ENCODE data around the gene MAML2. TPM values are rescaled to one million over a fixed set of nuclear protein-coding genes. Genes with fewer than 3 reads are reported as not detected.

MAML2 gene
- total RNA-seq, 1 donor from 2014 or later, result 11.9 TPM

DNA sequence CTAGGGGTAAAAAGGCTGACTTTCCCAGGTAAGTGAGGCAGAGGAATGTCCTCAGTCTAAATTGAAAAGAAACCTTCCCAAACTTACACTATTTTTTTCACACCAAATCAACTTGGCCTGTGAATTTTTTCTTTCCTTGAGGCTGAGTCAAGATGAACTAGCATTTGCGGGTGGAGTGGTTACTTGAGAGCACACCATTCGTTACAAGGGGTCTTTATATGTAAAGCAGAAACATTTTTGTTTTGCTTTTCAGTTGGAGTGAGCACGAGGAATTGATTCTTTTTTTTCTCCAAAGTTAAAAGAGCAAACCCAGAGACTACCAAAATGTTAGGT, 36.4 kb downstream of the MAML2 start:
- Mint-ChIP-seq H3K27ac (no peak overlapping the region), H3K4me3 (no peak overlapping the region), H3K27me3 (no peaks in the 10 kb centered on the region), H3K9me3 (no peaks in the 10 kb centered on the region), H3K4me1 (peaks cover 30% of the 10 kb centered on the region), H3K36me3 (ENCODE audit: low read depth) (peaks cover 8% of the 10 kb centered on the region)
- intact Hi-C loops (cut with micrococcal nuclease), result loop anchor here (5.0 kb wide), 1 partner anchor 36 kb away; the partner anchor contains the start of gene MAML2
- DNase-seq, result no peak

DNA sequence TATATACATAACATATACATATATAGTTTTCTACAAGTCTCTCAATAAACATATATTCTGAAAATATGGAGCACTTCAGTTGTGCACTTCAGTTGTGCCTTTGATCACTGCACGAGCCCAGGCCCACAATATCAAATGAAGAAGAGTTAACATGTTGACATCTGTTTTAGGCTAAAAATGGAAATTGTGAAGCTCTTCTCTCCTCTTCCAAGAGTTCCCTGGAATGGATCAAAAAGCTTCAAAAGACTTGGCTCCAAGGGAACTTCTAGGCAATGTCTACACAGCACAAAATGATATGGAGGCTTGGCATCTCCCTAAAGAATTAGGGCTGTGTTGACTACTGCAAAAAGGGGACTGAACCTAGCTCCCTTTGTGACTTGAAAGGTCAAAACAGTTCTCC, 36.9 kb downstream of the MAML2 start:
- H3K9me3 Mint-ChIP-seq, result no peaks in the 10 kb centered on the region
- no peak for DNase-seq
- intact Hi-C loops (cut with micrococcal nuclease), result loop anchor here (5.0 kb wide), 1 partner anchor 36 kb away; the partner anchor contains the start of gene MAML2
- H3K27ac Mint-ChIP-seq, result no peak overlapping the region
- H3K36me3 Mint-ChIP-seq (ENCODE audit: low read depth), result peaks cover 6% of the 10 kb centered on the region
- H3K4me1 Mint-ChIP-seq, result peaks cover 30% of the 10 kb centered on the region
- H3K27me3 Mint-ChIP-seq, result no peaks in the 10 kb centered on the region
- H3K4me3 Mint-ChIP-seq, result no peak overlapping the region

DNA sequence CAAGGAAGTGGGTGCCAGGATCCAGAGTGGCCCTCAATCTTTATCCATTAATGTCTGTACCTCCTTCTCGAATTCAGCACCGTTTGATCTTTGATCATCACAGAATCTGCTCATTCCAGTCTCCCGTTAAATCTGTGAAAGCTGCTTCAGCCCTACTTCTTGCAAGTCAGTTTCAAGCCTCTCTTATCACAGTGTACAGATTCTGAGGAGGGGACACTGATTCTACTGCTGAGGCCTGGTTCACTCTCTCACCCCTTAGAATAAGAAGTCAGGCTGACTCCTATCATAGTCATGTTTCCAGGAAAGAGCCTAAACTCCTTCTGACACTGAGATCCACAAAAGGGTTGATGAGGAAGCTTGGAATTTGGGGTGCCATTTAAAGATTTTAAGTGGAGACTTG, 39.0 kb downstream of the MAML2 start:
- Mint-ChIP-seq H3K27me3 (no peaks in the 10 kb centered on the region), H3K27ac (no peak overlapping the region), H3K4me3 (no peak overlapping the region), H3K36me3 (ENCODE audit: low read depth) (peaks cover 10% of the 10 kb centered on the region), H3K9me3 (no peaks in the 10 kb centered on the region), H3K4me1 (peaks cover 39% of the 10 kb centered on the region)
- intact Hi-C loops (cut with micrococcal nuclease), result no loop called here
- no peak for DNase-seq

DNA sequence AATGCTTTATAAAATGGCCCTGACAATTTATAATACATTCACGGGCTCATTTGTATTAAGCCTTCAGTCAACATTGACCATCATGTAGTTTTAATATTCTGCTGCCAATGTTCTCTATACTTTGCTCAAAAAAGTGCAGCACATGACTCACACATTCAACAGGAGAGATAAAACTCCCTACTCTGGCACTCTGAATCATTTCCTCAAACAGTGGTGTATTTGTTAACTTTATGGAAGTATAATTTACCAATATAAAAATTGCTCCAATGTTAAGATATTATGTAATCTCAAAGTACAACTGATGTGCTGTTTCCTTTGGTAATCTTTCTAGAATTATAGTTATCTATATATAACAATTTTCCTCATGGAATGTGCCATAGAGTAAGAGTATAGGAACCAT, 39.9 kb downstream of the MAML2 start:
- Mint-ChIP-seq H3K4me3 (no peak overlapping the region), H3K9me3 (no peaks in the 10 kb centered on the region), H3K4me1 (peaks cover 42% of the 10 kb centered on the region), H3K27ac (no peak overlapping the region), H3K36me3 (ENCODE audit: low read depth) (peaks cover 8% of the 10 kb centered on the region), H3K27me3 (no peaks in the 10 kb centered on the region)
- DNase-seq, result no peak
- intact Hi-C loops (cut with micrococcal nuclease), result no loop called here

DNA sequence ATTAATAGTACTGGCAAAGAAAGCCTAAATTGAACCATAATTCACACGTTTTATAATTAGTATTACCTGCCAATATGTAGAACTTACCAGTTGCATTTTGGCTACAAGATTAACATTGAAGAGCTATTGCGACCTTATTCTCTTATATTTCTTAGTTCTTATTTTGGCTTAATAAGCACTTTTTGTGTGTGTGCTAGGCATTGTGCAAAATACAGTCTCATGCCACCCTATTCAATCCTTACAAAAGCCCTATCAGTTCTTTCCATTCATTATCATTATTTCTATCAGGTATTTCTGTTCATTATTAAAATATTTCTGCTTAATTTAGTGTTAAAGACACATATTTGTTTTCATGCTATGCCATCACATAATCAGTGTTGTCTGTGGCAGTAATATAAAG, 41.2 kb downstream of the MAML2 start:
- Mint-ChIP-seq H3K27ac (no peak overlapping the region), H3K9me3 (no peaks in the 10 kb centered on the region), H3K36me3 (ENCODE audit: low read depth) (peaks cover 10% of the 10 kb centered on the region), H3K4me3 (no peak overlapping the region), H3K4me1 (peaks cover 33% of the 10 kb centered on the region), H3K27me3 (no peaks in the 10 kb centered on the region)
- intact Hi-C loops (cut with micrococcal nuclease), result no loop called here
- no peak for DNase-seq

DNA sequence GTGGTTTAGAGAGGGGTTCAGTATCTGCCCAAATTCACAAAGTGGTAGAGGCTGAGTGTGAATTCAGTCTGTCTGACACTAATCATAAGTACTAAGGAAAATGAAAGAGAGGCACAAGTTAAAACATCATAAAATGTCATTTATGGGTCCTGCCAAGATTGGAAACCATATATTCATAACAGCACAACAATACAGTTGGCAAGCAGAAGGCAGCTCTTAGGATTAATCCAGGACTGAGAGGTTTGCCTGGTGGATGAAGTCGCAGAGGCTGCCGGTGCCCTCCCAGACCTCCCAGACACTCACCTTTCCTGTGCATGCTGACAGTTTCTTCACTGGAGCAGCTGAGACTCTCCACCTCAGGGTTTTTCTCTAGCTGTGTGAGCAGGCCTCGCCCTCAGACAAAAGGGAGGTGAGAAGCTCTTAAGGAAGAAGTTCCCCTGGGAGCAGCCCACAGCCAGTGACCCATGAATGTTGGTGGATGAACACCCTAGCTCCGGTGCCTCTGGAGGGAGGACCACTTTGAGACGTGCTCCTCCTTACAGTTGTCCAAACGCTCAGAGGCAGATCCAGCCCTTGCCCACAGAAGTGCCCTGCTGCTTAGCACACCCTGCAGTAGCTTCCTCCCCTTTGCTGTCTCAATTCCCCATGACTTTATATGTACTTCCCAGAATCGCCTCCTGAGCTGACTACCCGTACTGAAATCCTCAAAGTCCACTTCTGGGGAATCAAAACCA, 43.7 kb downstream of the MAML2 start:
- no peak overlapping the region for H3K27ac Mint-ChIP-seq
- peaks cover 36% of the 10 kb centered on the region for H3K4me1 Mint-ChIP-seq
- intact Hi-C loops (cut with micrococcal nuclease), result loop anchor here (1.0 kb wide), 1 partner anchor 8 kb away; no protein-coding TSS in a partner anchor
- peaks cover 10% of the 10 kb centered on the region for H3K36me3 Mint-ChIP-seq (ENCODE audit: low read depth)
- H3K9me3 Mint-ChIP-seq, result no peaks in the 10 kb centered on the region
- H3K4me3 Mint-ChIP-seq, result no peak overlapping the region
- no peak for DNase-seq
- no peaks in the 10 kb centered on the region for H3K27me3 Mint-ChIP-seq

DNA sequence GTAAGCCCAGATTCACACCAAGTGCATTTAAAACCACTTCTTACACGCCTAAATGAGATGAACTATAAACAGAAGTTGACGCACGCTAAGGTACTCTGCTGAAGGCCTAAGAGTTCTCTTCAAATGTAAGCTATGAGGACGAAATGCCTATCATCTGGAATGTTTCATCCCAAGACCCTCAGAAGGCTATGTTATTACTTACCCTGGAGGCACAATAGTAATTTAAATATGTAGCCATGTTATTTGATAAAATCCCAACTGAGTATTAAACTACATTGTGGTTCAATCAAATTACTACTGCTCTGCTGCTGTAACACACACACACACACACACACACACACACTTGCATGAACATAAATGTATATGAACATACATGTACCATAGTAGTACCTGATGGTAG, 47.6 kb downstream of the MAML2 start:
- Mint-ChIP-seq H3K36me3 (ENCODE audit: low read depth) (peaks cover 20% of the 10 kb centered on the region), H3K4me3 (no peak overlapping the region), H3K4me1 (peaks cover 47% of the 10 kb centered on the region), H3K9me3 (no peaks in the 10 kb centered on the region), H3K27me3 (no peaks in the 10 kb centered on the region), H3K27ac (no peak overlapping the region)
- intact Hi-C loops (cut with micrococcal nuclease), result no loop called here
- DNase-seq, result no peak

DNA sequence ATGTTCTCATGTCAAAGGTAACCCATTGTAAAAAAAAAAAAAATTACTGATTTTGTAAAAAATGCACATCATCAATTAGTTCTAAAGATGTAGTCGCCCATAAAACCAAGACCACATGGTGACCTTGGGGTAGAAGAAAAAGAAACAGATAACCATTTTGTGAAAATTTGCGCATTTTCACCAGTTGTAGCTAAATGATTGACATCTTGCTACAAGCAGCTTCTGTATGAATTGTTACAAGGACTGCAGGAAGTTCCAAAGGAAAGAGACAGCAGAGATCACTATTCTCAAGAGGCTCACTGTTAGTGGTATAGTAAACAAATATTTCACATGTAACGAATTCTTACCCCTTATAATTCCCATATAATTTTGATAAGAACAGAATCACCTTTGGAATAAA, 48.7 kb downstream of the MAML2 start:
- H3K27ac Mint-ChIP-seq, result no peak overlapping the region
- peaks cover 16% of the 10 kb centered on the region for H3K36me3 Mint-ChIP-seq (ENCODE audit: low read depth)
- H3K4me1 Mint-ChIP-seq, result peaks cover 40% of the 10 kb centered on the region
- H3K9me3 Mint-ChIP-seq, result no peaks in the 10 kb centered on the region
- peak overlapping the region; percentile 7 for H3K4me3 Mint-ChIP-seq
- no peak for DNase-seq
- H3K27me3 Mint-ChIP-seq, result no peaks in the 10 kb centered on the region
- intact Hi-C loops (cut with micrococcal nuclease), result no loop called here

DNA sequence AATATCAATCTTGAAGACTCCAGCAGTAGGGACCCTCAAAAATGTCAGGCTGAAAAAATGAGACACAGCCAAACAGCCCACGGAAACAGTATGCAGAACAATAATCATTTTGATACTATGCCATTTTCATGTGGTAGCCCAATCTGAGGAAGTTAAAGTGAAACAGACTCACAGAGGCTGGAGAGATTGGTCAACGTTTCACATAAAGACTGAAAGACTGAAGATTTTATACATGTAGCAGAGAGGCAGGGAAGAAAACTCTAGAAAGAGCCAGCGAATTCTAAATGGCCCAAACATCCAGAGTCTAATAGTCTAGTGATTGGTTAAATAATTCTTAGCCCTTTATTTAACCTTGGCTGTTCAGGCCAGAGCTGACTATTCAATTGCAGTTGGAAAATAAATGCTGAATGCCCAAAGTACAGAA, 49.4 kb downstream of the MAML2 start:
- intact Hi-C loops (cut with micrococcal nuclease), result loop anchor here (2.0 kb wide), 2 partner anchors 21 to 49 kb away; partner anchors contain the start of gene MAML2
- peak overlapping the region; percentile 10 for H3K4me3 Mint-ChIP-seq

DNA sequence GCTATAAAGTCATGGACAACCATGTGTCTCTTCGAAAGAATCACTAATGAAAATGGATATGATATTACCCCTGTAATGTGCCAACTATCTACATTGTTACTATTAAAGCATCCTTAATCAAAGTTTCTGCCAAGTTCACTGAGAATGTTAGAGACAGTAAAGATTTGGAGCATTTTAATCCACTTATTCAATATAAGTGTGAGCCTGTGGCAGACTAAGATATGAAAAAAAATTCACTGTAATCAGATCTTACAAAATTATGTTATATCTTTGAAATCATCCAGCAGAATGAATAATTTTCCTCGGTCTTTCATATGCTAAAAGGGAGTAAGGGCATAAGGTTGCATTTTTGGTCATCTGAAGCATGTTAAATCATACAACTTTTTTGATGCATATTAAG, 49.9 kb downstream of the MAML2 start:
- Mint-ChIP-seq H3K4me1 (peaks cover 42% of the 10 kb centered on the region), H3K9me3 (no peaks in the 10 kb centered on the region), H3K4me3 (no peak overlapping the region), H3K27ac (peak overlapping the region; percentile 23), H3K27me3 (no peaks in the 10 kb centered on the region), H3K36me3 (ENCODE audit: low read depth) (peaks cover 14% of the 10 kb centered on the region)
- intact Hi-C loops (cut with micrococcal nuclease), result loop anchor here (2.0 kb wide), 2 partner anchors 22 to 50 kb away; partner anchors contain the start of gene MAML2
- no peak for DNase-seq

More for the DNA sequence above, 49.4 kb downstream of the MAML2 start:
- no peaks in the 10 kb centered on the region for H3K9me3 Mint-ChIP-seq
- no peaks in the 10 kb centered on the region for H3K27me3 Mint-ChIP-seq
- H3K36me3 Mint-ChIP-seq (ENCODE audit: low read depth), result peaks cover 14% of the 10 kb centered on the region
- DNase-seq, result peak; percentile 65
- H3K27ac Mint-ChIP-seq, result peak overlapping the region; percentile 23
- peaks cover 43% of the 10 kb centered on the region for H3K4me1 Mint-ChIP-seq

DNA sequence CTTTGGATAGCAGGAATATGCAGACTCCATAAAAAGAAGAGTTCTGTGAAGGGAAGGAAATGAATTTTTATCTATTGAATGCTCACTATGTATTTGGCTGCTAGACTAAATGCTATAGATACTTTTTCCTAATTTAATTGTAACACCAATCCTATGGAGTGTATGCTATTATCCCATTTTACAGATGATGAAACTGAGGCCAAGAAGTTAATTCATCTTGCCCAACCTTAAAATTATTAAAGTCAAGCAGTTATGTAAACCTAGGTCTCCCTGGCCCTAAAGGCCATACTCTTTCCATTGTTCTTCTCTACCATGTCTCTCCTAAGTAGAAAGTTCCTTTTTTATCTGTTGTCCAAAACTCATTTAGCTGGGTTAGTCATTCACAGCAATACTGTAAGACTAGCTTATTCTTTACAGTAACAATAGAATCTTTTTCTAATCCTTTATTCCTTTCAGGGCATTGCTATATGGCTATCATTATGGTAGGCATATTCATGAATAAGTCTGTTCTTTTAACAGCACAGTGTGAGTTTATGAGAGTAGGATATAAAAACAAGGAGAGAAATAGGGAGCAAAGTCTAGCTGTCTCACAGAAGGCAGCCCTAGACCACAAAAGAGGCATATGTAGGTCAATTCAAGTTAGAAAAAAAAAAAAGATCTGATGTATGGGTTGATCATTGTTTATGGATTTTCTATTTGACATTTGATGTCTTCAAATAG, 50.5 kb downstream of the MAML2 start:
- Mint-ChIP-seq H3K27ac (no peak overlapping the region), H3K4me1 (peaks cover 45% of the 10 kb centered on the region), H3K36me3 (ENCODE audit: low read depth) (peaks cover 19% of the 10 kb centered on the region), H3K27me3 (no peaks in the 10 kb centered on the region), H3K9me3 (no peaks in the 10 kb centered on the region), H3K4me3 (no peak overlapping the region)
- no peak for DNase-seq
- intact Hi-C loops (cut with micrococcal nuclease), result loop anchor here (2.0 kb wide), 2 partner anchors 22 to 50 kb away; partner anchors contain the start of gene MAML2

DNA sequence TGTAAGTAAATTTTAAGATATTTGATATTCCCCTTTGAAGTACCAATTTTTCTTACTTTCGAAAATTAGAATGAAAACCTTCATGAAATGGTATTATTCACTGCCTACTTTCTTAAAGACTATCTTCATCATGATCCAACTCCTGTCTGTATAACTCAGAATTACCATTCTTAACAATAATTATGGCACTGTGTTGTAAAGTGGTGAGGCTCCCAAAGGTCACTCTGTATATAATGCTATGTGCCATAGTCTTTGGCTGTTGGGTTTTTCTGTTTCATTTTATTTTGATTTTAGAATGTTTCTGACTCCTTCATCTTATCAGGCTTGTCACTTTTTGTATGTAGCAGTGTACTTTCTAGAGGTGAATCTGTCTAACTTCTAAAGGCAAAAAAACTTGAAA, 52.4 kb downstream of the MAML2 start:
- Mint-ChIP-seq H3K9me3 (peaks cover 5% of the 10 kb centered on the region), H3K27ac (no peak overlapping the region), H3K4me3 (no peak overlapping the region), H3K36me3 (ENCODE audit: low read depth) (peaks cover 28% of the 10 kb centered on the region), H3K27me3 (no peaks in the 10 kb centered on the region), H3K4me1 (peaks cover 46% of the 10 kb centered on the region)
- intact Hi-C loops (cut with micrococcal nuclease), result no loop called here
- DNase-seq, result no peak

DNA sequence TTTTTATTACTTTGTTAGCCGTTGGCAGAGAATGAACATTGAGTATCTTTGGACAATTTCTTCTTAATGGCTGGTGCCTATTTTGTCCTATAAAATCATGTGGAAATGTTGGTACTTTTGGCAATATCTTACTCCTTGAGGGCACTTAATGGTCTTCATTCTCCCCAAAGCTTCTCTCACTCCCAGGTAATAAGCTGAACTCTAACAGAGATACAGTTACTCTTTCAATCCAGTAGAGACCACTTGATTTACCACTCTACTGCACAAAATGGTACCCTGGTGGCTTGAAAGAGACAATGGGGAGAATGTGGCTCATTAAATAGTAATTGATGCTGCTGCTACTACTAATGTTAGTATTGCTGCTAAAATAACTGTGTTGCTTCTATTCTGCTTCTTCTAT, 53.0 kb downstream of the MAML2 start:
- intact Hi-C loops (cut with micrococcal nuclease), result no loop called here
- H3K27me3 Mint-ChIP-seq, result no peaks in the 10 kb centered on the region

DNA sequence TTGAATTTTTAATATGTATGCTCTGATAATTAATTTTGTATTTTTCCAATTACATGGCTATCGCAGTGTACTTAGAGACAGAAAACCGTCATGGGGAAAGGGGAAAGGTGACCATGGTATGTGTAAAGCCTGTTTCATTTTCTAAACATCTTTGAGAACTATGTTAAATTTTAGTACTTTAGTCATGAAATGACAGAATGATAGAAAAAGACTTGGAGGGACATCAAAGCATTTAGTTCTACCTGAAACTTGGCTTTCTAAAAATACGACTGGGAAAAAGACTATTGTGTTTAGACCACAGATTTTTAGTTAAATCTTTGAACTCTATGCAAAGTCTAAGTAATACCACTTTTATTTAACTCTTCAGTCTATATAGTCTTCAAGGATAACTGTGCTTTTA, 54.1 kb downstream of the MAML2 start:
- Mint-ChIP-seq H3K36me3 (ENCODE audit: low read depth) (peaks cover 37% of the 10 kb centered on the region), H3K27ac (no peak overlapping the region), H3K9me3 (peaks cover 14% of the 10 kb centered on the region), H3K27me3 (no peaks in the 10 kb centered on the region), H3K4me3 (no peak overlapping the region), H3K4me1 (peaks cover 50% of the 10 kb centered on the region)
- intact Hi-C loops (cut with micrococcal nuclease), result loop anchor here (1.0 to 5.0 kb wide), 3 partner anchors 22 to 212 kb away; no protein-coding TSS in a partner anchor
- peak; percentile 23 for DNase-seq

More for the DNA sequence above, 53.0 kb downstream of the MAML2 start:
- Mint-ChIP-seq H3K4me3 (no peak overlapping the region), H3K27ac (no peak overlapping the region), H3K4me1 (peaks cover 50% of the 10 kb centered on the region), H3K9me3 (peaks cover 11% of the 10 kb centered on the region), H3K36me3 (ENCODE audit: low read depth) (peaks cover 34% of the 10 kb centered on the region)
- peak; percentile 30 for DNase-seq
